Nephron progenitor cell (in vitro differentiated cells): ENCODE results near the gene TAS1R1.
"Not testable (repeated sequence)": the region's sequence is repeated elsewhere in the genome, so short reads cannot be mapped to it uniquely, and the experiment has no call there.

ENCODE experiments used
- DNase-seq: peaks from one replicate; pipeline ENCODE4 v3.0.0; 2021
- H3K27ac Mint-ChIP-seq: 2 replicates; pipeline ENCODE4 v1.8.0; 2021; ENCODE audit warnings: mild to moderate bottlenecking, moderate library complexity, mixed read lengths
- H3K27me3 Mint-ChIP-seq: 2 replicates; pipeline ENCODE4 v1.8.0; 2021; ENCODE audit warnings: mild to moderate bottlenecking, low read depth, mixed read lengths; ENCODE audit not compliant: poor library complexity
- H3K36me3 Mint-ChIP-seq: 2 replicates; pipeline ENCODE4 v1.8.0; 2021; ENCODE audit warnings: low read depth, mixed read lengths
- H3K4me1 Mint-ChIP-seq: 2 replicates; pipeline ENCODE4 v1.8.0; 2021; ENCODE audit warnings: mixed read lengths
- H3K4me3 Mint-ChIP-seq: 2 replicates; pipeline ENCODE4 v1.8.0; 2021; ENCODE audit warnings: mild to moderate bottlenecking, moderate library complexity, mixed read lengths
- H3K9me3 Mint-ChIP-seq: 2 replicates; pipeline ENCODE4 v1.8.0; 2021; ENCODE audit warnings: mild to moderate bottlenecking, moderate library complexity, mixed read lengths
- TF ChIP-seq, protein P1 (sequence below): fragments of 200-600 bp; sonication (generic); IDR thresholded peaks from 2 replicates; pipeline ENCODE4 v1.5.0; 2021; ENCODE audit warnings: antibody characterized with exemption

TAS1R1 gene

DNA sequence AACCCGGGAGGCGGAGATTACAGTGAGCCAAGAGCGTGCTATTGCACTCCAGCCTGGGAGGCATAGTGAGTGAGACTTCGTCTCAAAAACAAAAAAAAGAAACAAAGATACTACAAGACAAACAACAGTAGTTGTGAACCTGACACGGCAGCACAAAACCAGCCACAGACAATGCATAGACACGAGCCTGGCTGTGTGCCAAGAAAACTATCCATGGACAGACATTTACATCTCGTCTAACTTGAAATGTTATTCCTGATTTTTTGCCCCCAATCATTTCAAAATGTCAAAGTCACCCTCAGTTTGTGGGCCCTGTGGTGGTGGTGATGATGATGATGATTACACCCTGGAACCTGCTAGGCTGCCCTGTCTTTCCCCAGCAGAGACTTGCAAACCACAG is 41.2 kb downstream of the TAS1R1 start:
- peak overlapping the region; percentile 16 for H3K27ac Mint-ChIP-seq
- no peak for DNase-seq
- peak overlapping the region; percentile 25 for H3K4me3 Mint-ChIP-seq
- H3K27me3 Mint-ChIP-seq = no peaks in the 10 kb centered on the region
- TF ChIP-seq, protein P1, sequence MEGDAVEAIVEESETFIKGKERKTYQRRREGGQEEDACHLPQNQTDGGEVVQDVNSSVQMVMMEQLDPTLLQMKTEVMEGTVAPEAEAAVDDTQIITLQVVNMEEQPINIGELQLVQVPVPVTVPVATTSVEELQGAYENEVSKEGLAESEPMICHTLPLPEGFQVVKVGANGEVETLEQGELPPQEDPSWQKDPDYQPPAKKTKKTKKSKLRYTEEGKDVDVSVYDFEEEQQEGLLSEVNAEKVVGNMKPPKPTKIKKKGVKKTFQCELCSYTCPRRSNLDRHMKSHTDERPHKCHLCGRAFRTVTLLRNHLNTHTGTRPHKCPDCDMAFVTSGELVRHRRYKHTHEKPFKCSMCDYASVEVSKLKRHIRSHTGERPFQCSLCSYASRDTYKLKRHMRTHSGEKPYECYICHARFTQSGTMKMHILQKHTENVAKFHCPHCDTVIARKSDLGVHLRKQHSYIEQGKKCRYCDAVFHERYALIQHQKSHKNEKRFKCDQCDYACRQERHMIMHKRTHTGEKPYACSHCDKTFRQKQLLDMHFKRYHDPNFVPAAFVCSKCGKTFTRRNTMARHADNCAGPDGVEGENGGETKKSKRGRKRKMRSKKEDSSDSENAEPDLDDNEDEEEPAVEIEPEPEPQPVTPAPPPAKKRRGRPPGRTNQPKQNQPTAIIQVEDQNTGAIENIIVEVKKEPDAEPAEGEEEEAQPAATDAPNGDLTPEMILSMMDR = no peak
- H3K4me1 Mint-ChIP-seq = peaks cover 51% of the 10 kb centered on the region
- no peaks in the 10 kb centered on the region for H3K9me3 Mint-ChIP-seq
- peaks cover 24% of the 10 kb centered on the region for H3K36me3 Mint-ChIP-seq

DNA sequence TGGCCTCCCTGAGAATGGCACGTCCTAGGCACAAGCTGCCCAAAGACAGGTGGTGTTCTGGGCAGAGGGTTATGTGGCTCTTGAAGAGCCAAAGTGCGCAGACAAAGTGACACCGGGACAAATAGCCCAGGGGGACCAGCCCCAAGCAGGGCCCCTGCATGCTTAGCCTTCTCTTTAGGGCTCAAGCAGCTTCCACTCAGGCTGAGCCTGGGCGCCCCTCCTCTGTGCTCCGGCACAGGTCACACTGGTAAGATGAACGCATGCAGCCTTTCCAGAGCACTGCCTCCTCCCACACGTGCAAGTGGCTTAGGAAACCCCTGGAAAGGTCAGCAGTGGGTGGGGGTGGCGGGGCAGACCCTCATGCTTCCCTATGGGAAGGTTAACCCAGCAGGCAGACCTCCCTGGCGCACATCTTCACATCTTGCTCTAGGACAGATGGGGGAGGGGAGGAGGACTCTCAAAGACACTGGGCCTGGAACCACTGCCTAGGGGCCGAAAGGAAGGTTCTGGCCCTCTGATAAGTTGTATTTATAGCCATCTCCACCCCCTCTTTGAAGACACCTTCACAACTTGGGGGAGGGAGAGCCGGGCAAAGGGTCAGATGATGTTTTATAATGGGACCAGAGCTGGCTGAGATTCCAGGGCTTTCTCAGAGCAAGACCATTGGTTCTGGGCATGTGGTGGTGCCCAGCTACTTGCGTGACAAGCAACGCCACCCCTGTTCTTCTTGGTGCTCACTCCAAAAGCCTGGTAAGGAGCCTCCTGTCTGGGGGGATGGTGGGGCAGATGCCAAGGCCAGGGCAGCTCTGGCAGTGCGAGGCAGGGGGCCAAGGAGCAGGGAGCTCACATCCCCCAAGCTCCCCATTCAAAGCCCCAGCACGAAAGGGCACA is 42.0 kb downstream of the TAS1R1 start:
- H3K36me3 Mint-ChIP-seq = peaks cover 24% of the 10 kb centered on the region
- no peak for DNase-seq
- H3K27me3 Mint-ChIP-seq = no peaks in the 10 kb centered on the region
- H3K27ac Mint-ChIP-seq = peak overlapping the region; percentile 51
- TF ChIP-seq, protein P1 = no peak
- no peaks in the 10 kb centered on the region for H3K9me3 Mint-ChIP-seq
- peak overlapping the region; percentile 26 for H3K4me3 Mint-ChIP-seq
- H3K4me1 Mint-ChIP-seq = peaks cover 51% of the 10 kb centered on the region

GRCh38 chr1:6597777-6598131 is 42.6 kb downstream of the TAS1R1 start:
- DNase-seq = no peak
- TF ChIP-seq, protein P1 = no peak
- Mint-ChIP-seq H3K27me3 (no peaks in the 10 kb centered on the region), H3K4me3 (no peak overlapping the region), H3K27ac (no peak overlapping the region), H3K4me1 (peaks cover 51% of the 10 kb centered on the region), H3K9me3 (no peaks in the 10 kb centered on the region), H3K36me3 (peaks cover 24% of the 10 kb centered on the region)

- Mint-ChIP-seq H3K27ac (no peak overlapping the region), H3K9me3 (no peaks in the 10 kb centered on the region), H3K4me1 (peaks cover 63% of the 10 kb centered on the region), H3K36me3 (peaks cover 19% of the 10 kb centered on the region), H3K27me3 (no peaks in the 10 kb centered on the region), H3K4me3 (peak overlapping the region; percentile 25)
- TF ChIP-seq, protein P1 = no peak
- no peak for DNase-seq
These were observed 44.3 kb downstream of the TAS1R1 start for GRCh38 chr1:6599141-6599975.

DNA sequence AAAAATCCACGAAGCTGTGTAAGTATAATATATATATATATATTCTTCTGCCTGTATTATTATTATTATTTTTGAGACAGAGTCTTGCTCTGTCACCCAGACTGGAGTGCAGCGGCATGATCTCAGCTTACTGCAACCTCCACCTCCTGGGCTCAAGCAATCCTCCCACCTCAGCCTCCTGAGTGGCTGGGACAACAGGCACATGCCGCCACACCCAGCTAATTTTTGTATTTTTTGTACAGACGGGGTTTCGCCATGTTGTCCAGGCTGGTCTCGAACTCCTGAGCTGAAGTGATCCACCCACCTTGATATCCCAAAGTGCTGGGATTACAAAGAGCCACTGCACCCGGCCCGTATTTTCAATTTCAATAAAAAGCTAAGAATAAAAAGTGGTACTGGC is 44.9 kb downstream of the TAS1R1 start:
- H3K4me3 Mint-ChIP-seq = peak overlapping the region; percentile 90
- H3K27ac Mint-ChIP-seq = not testable (repeated sequence)

GRCh38 chr1:6600410-6601048 is 45.4 kb downstream of the TAS1R1 start:
- H3K4me1 Mint-ChIP-seq = peaks cover 71% of the 10 kb centered on the region
- H3K27ac Mint-ChIP-seq = no peak overlapping the region
- DNase-seq = peak; percentile 33
- H3K4me3 Mint-ChIP-seq = peak overlapping the region; percentile 90
- no peaks in the 10 kb centered on the region for H3K27me3 Mint-ChIP-seq
- TF ChIP-seq, protein P1 = no peak
- no peaks in the 10 kb centered on the region for H3K9me3 Mint-ChIP-seq
- H3K36me3 Mint-ChIP-seq = peaks cover 10% of the 10 kb centered on the region

More for the DNA sequence above, 44.9 kb downstream of the TAS1R1 start:
- peaks cover 67% of the 10 kb centered on the region for H3K4me1 Mint-ChIP-seq
- not testable (repeated sequence) for H3K27me3 Mint-ChIP-seq, DNase-seq, H3K9me3 Mint-ChIP-seq
- H3K36me3 Mint-ChIP-seq = peaks cover 15% of the 10 kb centered on the region
